NCI-H526 treated with DMSO at 0.1 percent for 48 hours (cell line): ENCODE results near the gene MYO10.
"Not testable (repeated sequence)": the region's sequence is repeated elsewhere in the genome, so short reads cannot be mapped to it uniquely, and the experiment has no call there.

ENCODE experiments used
- DNase-seq: peaks from one replicate; lab custom pipeline; 2025; lab: John Stamatoyannopoulos, UW

MYO10 gene

GRCh38 chr5:16740066-16740810, 195.8 kb downstream of the MYO10 start:
- no peak for DNase-seq

- DNase-seq: not testable (repeated sequence)
These were observed 197.7 kb downstream of the MYO10 start for GRCh38 chr5:16738393-16738792.

- no peak for DNase-seq
These were observed 198.3 kb downstream of the MYO10 start for GRCh38 chr5:16737620-16738364.

- DNase-seq: no peak
These were observed 198.9 kb downstream of the MYO10 start for GRCh38 chr5:16737209-16737608.

- peak; percentile 90 for DNase-seq
These were observed 199.7 kb downstream of the MYO10 start for GRCh38 chr5:16736158-16736995.

GRCh38 chr5:16735101-16736060, 200.7 kb downstream of the MYO10 start:
- DNase-seq: peak; percentile 49

- DNase-seq: no peak
These were observed 202.6 kb downstream of the MYO10 start for GRCh38 chr5:16733331-16734006.

GRCh38 chr5:16732356-16732755, 203.7 kb downstream of the MYO10 start:
- no peak for DNase-seq

- peak; percentile 61 for DNase-seq
These were observed 208.2 kb downstream of the MYO10 start for GRCh38 chr5:16727755-16728325.

- DNase-seq: no peak
These were observed 209.5 kb downstream of the MYO10 start for GRCh38 chr5:16726538-16726946.

GRCh38 chr5:16725575-16725974, 210.5 kb downstream of the MYO10 start:
- DNase-seq: no peak

GRCh38 chr5:16723821-16724220, 212.3 kb downstream of the MYO10 start:
- no peak for DNase-seq

- DNase-seq: no peak
These were observed 214.0 kb downstream of the MYO10 start for GRCh38 chr5:16722097-16722495.

- no peak for DNase-seq
These were observed 214.7 kb downstream of the MYO10 start for GRCh38 chr5:16721151-16722096.

GRCh38 chr5:16718036-16718435, 218.1 kb downstream of the MYO10 start:
- DNase-seq: not testable (repeated sequence)

- DNase-seq: no peak
These were observed 222.6 kb downstream of the MYO10 start for GRCh38 chr5:16713386-16713928.

- DNase-seq: no peak
These were observed 223.5 kb downstream of the MYO10 start for GRCh38 chr5:16712620-16713019.

- no peak for DNase-seq
These were observed 223.9 kb downstream of the MYO10 start for GRCh38 chr5:16712178-16712577.
